ENCODE measurements around the gene DRC1. TPM values are rescaled to one million over a fixed set of nuclear protein-coding genes. Genes with fewer than 3 reads are reported as not detected.

DRC1 gene
- total RNA-seq, 1 donor = 0.36 TPM

DNA sequence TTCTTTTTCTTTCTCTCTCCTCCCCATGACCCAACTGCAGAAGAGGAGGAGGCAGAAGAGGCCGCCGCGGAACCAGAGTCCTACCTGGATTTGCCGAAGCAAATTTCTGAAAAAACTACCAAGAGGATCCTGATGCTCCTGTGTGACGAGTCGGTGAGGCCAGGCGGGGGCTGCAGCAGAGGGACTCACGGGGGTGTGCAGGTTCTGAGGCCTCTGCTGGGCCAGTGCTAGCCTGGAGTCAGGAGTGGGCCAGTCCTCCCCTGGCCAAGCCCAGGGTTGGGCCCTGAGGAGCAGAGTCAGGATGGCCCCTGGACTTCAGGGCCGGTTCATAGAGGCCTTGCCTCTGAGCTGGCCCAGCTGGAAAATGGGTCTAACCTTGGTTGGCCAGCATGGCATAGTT lies 46.9 kb downstream of the DRC1 start:
- H4K20me1 ChIP-seq (ENCODE audit: insufficient read depth, low read length) = no peaks in the 10 kb centered on the region
- no peak overlapping the region for H3K4me2 ChIP-seq (ENCODE audit: insufficient read depth, low read length)
- H3K79me2 ChIP-seq (ENCODE audit: insufficient read depth, low read length) = no peaks in the 10 kb centered on the region

DNA sequence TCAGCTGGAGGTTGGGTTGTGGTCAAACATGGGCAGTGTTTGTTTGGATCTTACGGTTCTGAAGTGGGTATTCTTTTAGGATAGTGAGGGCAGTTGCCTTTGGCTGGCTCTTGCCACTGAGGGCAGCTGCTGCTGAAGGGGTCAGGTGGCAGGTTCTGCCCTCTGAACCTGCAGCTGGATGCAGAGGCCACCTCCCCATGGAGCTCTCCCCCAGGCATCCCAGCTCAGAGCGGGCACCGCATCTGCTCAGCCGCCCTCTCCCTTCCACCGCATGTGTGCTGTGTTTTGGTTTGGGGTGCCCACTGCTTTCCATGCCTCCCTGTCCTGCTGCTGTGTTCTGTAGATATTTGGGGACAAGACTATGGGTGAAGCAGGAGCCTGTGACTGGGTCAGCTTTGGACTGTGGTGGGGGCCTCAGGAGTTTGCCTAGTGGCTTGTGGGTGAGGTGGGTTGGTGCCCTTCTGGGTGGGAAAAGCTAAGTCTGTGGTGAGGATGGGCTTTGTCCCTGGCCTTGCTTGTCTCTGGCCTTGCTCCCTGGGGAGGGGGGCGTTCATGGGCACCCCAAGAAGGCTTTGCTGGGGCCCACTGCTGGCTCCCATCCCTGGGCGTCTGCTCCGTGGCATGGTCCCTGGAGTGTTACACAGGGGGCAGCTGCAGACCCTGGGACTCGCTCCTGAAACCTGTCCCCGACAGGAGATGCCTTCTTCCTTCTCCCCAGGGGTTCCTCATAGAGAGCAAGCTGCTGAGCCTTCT lies 47.7 kb downstream of the DRC1 start:
- Histone ChIP-seq H3K79me2 (ENCODE audit: insufficient read depth, low read length) (no peaks in the 10 kb centered on the region), H3K4me1 (ENCODE audit: insufficient read depth, low read length) (no peaks in the 10 kb centered on the region), H3K27me3 (ENCODE audit: insufficient read depth, low read length) (no peaks in the 10 kb centered on the region), H3K36me3 (ENCODE audit: insufficient read depth, low read length) (no peaks in the 10 kb centered on the region), H3K9me3 (ENCODE audit: low read depth, low read length) (no peaks in the 10 kb centered on the region), H3K4me3 (ENCODE audit: insufficient read depth, low read length) (no peak overlapping the region), H2AFZ (ENCODE audit: low read length) (no peak overlapping the region), H3K27ac (ENCODE audit: low read depth, low read length) (no peak overlapping the region), H3K4me2 (ENCODE audit: insufficient read depth, low read length) (no peak overlapping the region), H4K20me1 (ENCODE audit: insufficient read depth, low read length) (no peaks in the 10 kb centered on the region)
- TF ChIP-seq, protein P1, sequence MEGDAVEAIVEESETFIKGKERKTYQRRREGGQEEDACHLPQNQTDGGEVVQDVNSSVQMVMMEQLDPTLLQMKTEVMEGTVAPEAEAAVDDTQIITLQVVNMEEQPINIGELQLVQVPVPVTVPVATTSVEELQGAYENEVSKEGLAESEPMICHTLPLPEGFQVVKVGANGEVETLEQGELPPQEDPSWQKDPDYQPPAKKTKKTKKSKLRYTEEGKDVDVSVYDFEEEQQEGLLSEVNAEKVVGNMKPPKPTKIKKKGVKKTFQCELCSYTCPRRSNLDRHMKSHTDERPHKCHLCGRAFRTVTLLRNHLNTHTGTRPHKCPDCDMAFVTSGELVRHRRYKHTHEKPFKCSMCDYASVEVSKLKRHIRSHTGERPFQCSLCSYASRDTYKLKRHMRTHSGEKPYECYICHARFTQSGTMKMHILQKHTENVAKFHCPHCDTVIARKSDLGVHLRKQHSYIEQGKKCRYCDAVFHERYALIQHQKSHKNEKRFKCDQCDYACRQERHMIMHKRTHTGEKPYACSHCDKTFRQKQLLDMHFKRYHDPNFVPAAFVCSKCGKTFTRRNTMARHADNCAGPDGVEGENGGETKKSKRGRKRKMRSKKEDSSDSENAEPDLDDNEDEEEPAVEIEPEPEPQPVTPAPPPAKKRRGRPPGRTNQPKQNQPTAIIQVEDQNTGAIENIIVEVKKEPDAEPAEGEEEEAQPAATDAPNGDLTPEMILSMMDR (IDR thresholded peaks at IDR 0.05; ENCODE audit: extremely low read depth, low read depth, low read length) = no peak
- no peak for DNase-seq (ENCODE audit: insufficient read length, low spot score, missing footprints)

More for the DNA sequence above, 46.9 kb downstream of the DRC1 start:
- H3K9me3 ChIP-seq (ENCODE audit: low read depth, low read length) = no peaks in the 10 kb centered on the region
- H3K27me3 ChIP-seq (ENCODE audit: insufficient read depth, low read length) = no peaks in the 10 kb centered on the region
- H3K4me1 ChIP-seq (ENCODE audit: insufficient read depth, low read length) = no peaks in the 10 kb centered on the region
- no peak overlapping the region for H3K27ac ChIP-seq (ENCODE audit: low read depth, low read length)
- TF ChIP-seq, protein P1 (IDR thresholded peaks at IDR 0.05; ENCODE audit: extremely low read depth, low read depth, low read length) = no peak
- H3K4me3 ChIP-seq (ENCODE audit: insufficient read depth, low read length) = no peak overlapping the region
- H2AFZ ChIP-seq (ENCODE audit: low read length) = no peak overlapping the region
- DNase-seq (ENCODE audit: insufficient read length, low spot score, missing footprints) = no peak
- H3K36me3 ChIP-seq (ENCODE audit: insufficient read depth, low read length) = no peaks in the 10 kb centered on the region

DNA sequence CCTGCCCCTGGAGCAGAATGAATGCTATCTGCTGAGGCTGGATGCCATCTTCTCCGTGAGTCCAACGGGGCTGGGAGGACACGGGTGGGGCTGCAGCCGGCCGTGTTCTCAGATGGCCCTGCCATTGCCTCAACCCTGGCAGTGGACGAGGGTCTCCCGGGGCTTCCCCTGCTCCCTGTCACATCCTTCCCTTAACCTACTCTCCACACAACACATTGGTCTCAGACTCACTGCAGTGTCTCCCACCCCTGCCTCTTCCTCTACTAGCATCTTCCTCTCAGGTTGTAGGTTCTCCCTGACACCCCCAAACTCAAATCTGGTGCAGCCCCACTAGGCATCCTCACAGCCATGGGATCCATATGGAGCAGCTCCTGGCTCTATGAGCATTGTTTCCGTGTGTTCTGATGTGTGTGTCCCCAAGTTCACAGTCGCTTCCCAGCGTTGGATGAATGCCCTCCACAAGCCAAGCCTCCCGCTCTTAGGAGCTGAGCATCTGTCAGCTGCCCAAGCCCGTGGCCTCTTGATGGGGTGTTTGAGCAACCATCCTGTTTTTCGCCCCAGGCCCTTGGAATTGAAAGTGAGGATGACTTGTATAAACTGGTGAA lies 48.4 kb downstream of the DRC1 start:
- H3K27ac ChIP-seq (ENCODE audit: low read depth, low read length) = no peak overlapping the region
- H3K9me3 ChIP-seq (ENCODE audit: low read depth, low read length) = no peaks in the 10 kb centered on the region
- TF ChIP-seq, protein P1 (IDR thresholded peaks at IDR 0.05; ENCODE audit: extremely low read depth, low read depth, low read length) = no peak
- no peaks in the 10 kb centered on the region for H3K79me2 ChIP-seq (ENCODE audit: insufficient read depth, low read length)
- DNase-seq (ENCODE audit: insufficient read length, low spot score, missing footprints) = no peak
- no peaks in the 10 kb centered on the region for H4K20me1 ChIP-seq (ENCODE audit: insufficient read depth, low read length)
- no peak overlapping the region for H3K4me3 ChIP-seq (ENCODE audit: insufficient read depth, low read length)
- no peaks in the 10 kb centered on the region for H3K27me3 ChIP-seq (ENCODE audit: insufficient read depth, low read length)
- no peak overlapping the region for H2AFZ ChIP-seq (ENCODE audit: low read length)
- H3K36me3 ChIP-seq (ENCODE audit: insufficient read depth, low read length) = no peaks in the 10 kb centered on the region
- no peaks in the 10 kb centered on the region for H3K4me1 ChIP-seq (ENCODE audit: insufficient read depth, low read length)
- no peak overlapping the region for H3K4me2 ChIP-seq (ENCODE audit: insufficient read depth, low read length)

DNA sequence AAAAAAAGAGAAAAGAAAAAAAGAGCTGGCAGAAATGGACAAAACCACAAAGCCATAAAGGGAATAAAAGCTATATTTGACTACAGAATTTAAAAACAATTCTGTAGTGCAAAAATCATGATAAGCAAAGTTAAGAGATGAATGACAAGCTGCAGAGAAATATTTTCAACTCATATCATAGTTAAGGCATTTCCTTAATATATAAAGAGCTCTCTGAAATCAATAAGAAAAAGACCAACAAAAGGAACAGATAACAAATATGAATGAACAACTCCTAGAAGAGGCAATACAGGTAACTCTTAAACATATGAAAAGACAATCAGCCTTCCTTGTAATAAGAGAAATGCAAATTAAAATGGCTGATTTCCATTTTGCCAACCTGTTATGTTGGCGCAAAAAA lies 50.0 kb downstream of the DRC1 start:
- H4K20me1 ChIP-seq (ENCODE audit: insufficient read depth, low read length) = no peaks in the 10 kb centered on the region
- H3K4me2 ChIP-seq (ENCODE audit: insufficient read depth, low read length) = no peak overlapping the region
- H3K27me3 ChIP-seq (ENCODE audit: insufficient read depth, low read length) = no peaks in the 10 kb centered on the region
- TF ChIP-seq, protein P1 (IDR thresholded peaks at IDR 0.05; ENCODE audit: extremely low read depth, low read depth, low read length) = no peak
- H3K4me1 ChIP-seq (ENCODE audit: insufficient read depth, low read length) = no peaks in the 10 kb centered on the region
- no peak overlapping the region for H3K27ac ChIP-seq (ENCODE audit: low read depth, low read length)
- no peak overlapping the region for H3K4me3 ChIP-seq (ENCODE audit: insufficient read depth, low read length)
- DNase-seq (ENCODE audit: insufficient read length, low spot score, missing footprints) = no peak
- no peak overlapping the region for H2AFZ ChIP-seq (ENCODE audit: low read length)
- no peaks in the 10 kb centered on the region for H3K9me3 ChIP-seq (ENCODE audit: low read depth, low read length)
- no peaks in the 10 kb centered on the region for H3K79me2 ChIP-seq (ENCODE audit: insufficient read depth, low read length)
- H3K36me3 ChIP-seq (ENCODE audit: insufficient read depth, low read length) = no peaks in the 10 kb centered on the region
